IMR-90 (cell line): Measurements from ENCODE around the gene MGRN1. TPM values are rescaled to one million over a fixed set of nuclear protein-coding genes. Genes with fewer than 3 reads are reported as not detected.

Experiments
- ATAC-seq: fragments of 200-7000 bp; cut with Tn5 transposase; 2 replicates; pipeline ENCODE4 v1.9.1; 2020; ENCODE audit warnings: low read depth, mild to moderate bottlenecking, moderate library complexity
- BruUV-seq: library from RNA; stranded (reverse); fragments of 400-500 nt; replicated peaks from 2 replicates; lab custom pipeline; 2021; lab: Mats Ljungman, UMichigan
- CTCF ChIA-PET: fragments of 300-600 bp; formaldehyde crosslinking; extraction: SDS; loops from one replicate; lab custom pipeline; 2021; ENCODE audit warnings: antibody characterized with exemption; lab: Yijun Ruan, JAX
- POLR2A ChIA-PET: fragments of 300-600 bp; sonication (Branson Sonifier 250); formaldehyde crosslinking; loops from one replicate; lab custom pipeline; 2022; ENCODE audit warnings: antibody characterized with exemption; ENCODE audit not compliant: unreplicated experiment; lab: Charles Lee
- DNase-seq: peaks from one replicate; pipeline ENCODE4 v3.0.0; 2013
- H2AFZ ChIP-seq: replicated peaks from 2 replicates; pipeline ENCODE3; 2013; ENCODE audit warnings: low read length, mild to moderate bottlenecking; ENCODE audit not compliant: poor library complexity
- H2AK5ac ChIP-seq: 2 replicates; pipeline ENCODE4 v1.6.1; 2013; ENCODE audit warnings: low read depth, low read length, inconsistent platforms
- H2AK9ac ChIP-seq: replicated peaks from 2 replicates; pipeline ENCODE3; 2013; ENCODE audit warnings: mild to moderate bottlenecking, low read depth, low read length, moderate library complexity; ENCODE audit not compliant: poor library complexity
- H2BK120ac ChIP-seq: 2 replicates; pipeline ENCODE4 v1.6.1; 2013; ENCODE audit warnings: low read depth, low read length, inconsistent platforms
- H2BK15ac ChIP-seq: 3 replicates; pipeline ENCODE4 v1.6.1; 2013; ENCODE audit warnings: low read depth, low read length, inconsistent platforms
- H2BK20ac ChIP-seq: 2 replicates; pipeline ENCODE4 v1.6.1; 2013; ENCODE audit warnings: low read depth, mild to moderate bottlenecking, inconsistent platforms, low read length, moderate library complexity
- H2BK5ac ChIP-seq: 2 replicates; pipeline ENCODE4 v1.6.1; 2013; ENCODE audit warnings: mild to moderate bottlenecking, low read depth, low read length, inconsistent platforms; ENCODE audit not compliant: poor library complexity, severe bottlenecking
- H3K14ac ChIP-seq: replicated peaks from 2 replicates; pipeline ENCODE4 v1.6.1; 2013; ENCODE audit warnings: low read depth, low read length, inconsistent platforms
- H3K18ac ChIP-seq: 2 replicates; pipeline ENCODE4 v1.6.1; 2013; ENCODE audit warnings: low read depth, low read length, control low read depth
- H3K23ac ChIP-seq: 2 replicates; pipeline ENCODE4 v1.6.1; 2013; ENCODE audit warnings: low read depth, low read length, inconsistent platforms
- H3K27ac ChIP-seq: 2 replicates; pipeline ENCODE4 v1.5.1; 2013; ENCODE audit warnings: mild to moderate bottlenecking, control low read depth, low read length; ENCODE audit not compliant: insufficient read depth
- H3K27me3 ChIP-seq: 2 replicates; pipeline ENCODE4 v1.6.1; 2013; ENCODE audit warnings: low read length; ENCODE audit not compliant: control insufficient read depth, insufficient read depth
- H3K36me3 ChIP-seq: 2 replicates; pipeline ENCODE4 v1.6.1; 2013; ENCODE audit warnings: low read length, mixed read lengths; ENCODE audit not compliant: control insufficient read depth, insufficient read depth
- H3K4ac ChIP-seq: 2 replicates; pipeline ENCODE4 v1.6.1; 2013; ENCODE audit warnings: low read depth, low read length, inconsistent platforms
- H3K4me1 ChIP-seq: 2 replicates; pipeline ENCODE4 v1.6.1; 2013; ENCODE audit warnings: low read length, mixed read lengths; ENCODE audit not compliant: control insufficient read depth, insufficient read depth
- H3K4me2 ChIP-seq: 2 replicates; pipeline ENCODE4 v1.6.1; 2013; ENCODE audit warnings: low read depth, mild to moderate bottlenecking, control low read depth, low read length, moderate library complexity
- H3K4me3 ChIP-seq: 2 replicates; pipeline ENCODE4 v1.5.1; 2013; ENCODE audit warnings: low read depth, mild to moderate bottlenecking, control low read depth, low read length, moderate library complexity; ENCODE audit not compliant: insufficient read depth
- H3K56ac ChIP-seq: 2 replicates; pipeline ENCODE4 v1.6.1; 2013; ENCODE audit warnings: low read length, inconsistent platforms; ENCODE audit not compliant: insufficient read depth; ENCODE audit errors: extremely low read depth
- H3K79me1 ChIP-seq, 2 experiments: 2 replicates each; pipeline ENCODE4 v1.6.1; 2013; ENCODE audit warnings: low read length in 2 of 2, inconsistent platforms in 1 of 2, low read depth in 1 of 2
- H3K9ac ChIP-seq: 2 replicates; pipeline ENCODE4 v1.6.1; 2013; ENCODE audit warnings: low read depth, low read length, control low read depth
- H3K9me1 ChIP-seq: 2 replicates; pipeline ENCODE4 v1.6.1; 2013; ENCODE audit warnings: low read length, inconsistent platforms; ENCODE audit not compliant: insufficient read depth
- H3K9me3 ChIP-seq: 2 replicates; pipeline ENCODE4 v1.6.1; 2013; ENCODE audit warnings: low read length; ENCODE audit not compliant: control insufficient read depth, insufficient read depth
- H4K20me1 ChIP-seq: 2 replicates; pipeline ENCODE4 v1.6.1; 2013; ENCODE audit warnings: low read length, inconsistent platforms; ENCODE audit not compliant: insufficient read depth
- H4K5ac ChIP-seq: 2 replicates; pipeline ENCODE4 v1.6.1; 2013; ENCODE audit warnings: mild to moderate bottlenecking, low read depth, low read length, control low read depth
- H4K8ac ChIP-seq, 2 experiments: 2 replicates each; pipeline ENCODE4 v1.6.1; 2013; ENCODE audit warnings: low read depth in 2 of 2, low read length in 2 of 2, control low read depth in 1 of 2, inconsistent platforms in 1 of 2
- H4K91ac ChIP-seq: 2 replicates; pipeline ENCODE4 v1.6.1; 2013; ENCODE audit warnings: low read depth, low read length, inconsistent platforms; ENCODE audit not compliant: insufficient read depth
- BHLHE40 ChIP-seq: fragments of 150-350 bp; IDR thresholded peaks from 2 replicates; pipeline ENCODE4 v1.6.1; 2016; ENCODE audit warnings: mild to moderate bottlenecking, low read depth, low read length
- CEBPB ChIP-seq: IDR thresholded peaks from 2 replicates; pipeline ENCODE4 v1.6.1; 2012; ENCODE audit warnings: low read depth, low read length, improper control_type of control experiment
- CTCF ChIP-seq: conservative IDR thresholded peaks from 2 replicates; pipeline ENCODE4 v1.5.1; 2012; ENCODE audit warnings: mild to moderate bottlenecking, low read depth, low read length, improper control_type of control experiment
- ELK1 ChIP-seq: fragments of 150-350 bp; IDR thresholded peaks from 2 replicates; pipeline ENCODE4 v1.6.1; 2016; ENCODE audit warnings: low read depth, mild to moderate bottlenecking, low read length, moderate library complexity, borderline replicate concordance
- MAFK ChIP-seq: IDR thresholded peaks from 2 replicates; pipeline ENCODE4 v1.6.1; 2012; ENCODE audit warnings: low read depth, low read length, improper control_type of control experiment
- MAZ ChIP-seq: IDR thresholded peaks from 2 replicates; pipeline ENCODE4 v1.6.1; 2012; ENCODE audit warnings: low read depth, mild to moderate bottlenecking, low read length, improper control_type of control experiment, moderate library complexity, borderline replicate concordance
- MXI1 ChIP-seq: IDR thresholded peaks from 2 replicates; pipeline ENCODE4 v1.6.1; 2012; ENCODE audit warnings: low read depth, mild to moderate bottlenecking, low read length, moderate library complexity, borderline replicate concordance
- NFE2L2 ChIP-seq: fragments of 150-350 bp; IDR thresholded peaks from 2 replicates; pipeline ENCODE4 v1.6.1; 2016; ENCODE audit warnings: low read depth, mild to moderate bottlenecking, low read length
- POLR2A ChIP-seq: IDR thresholded peaks from 2 replicates; pipeline ENCODE4 v1.6.1; 2012; ENCODE audit warnings: mild to moderate bottlenecking, low read depth, low read length
- RCOR1 ChIP-seq: IDR thresholded peaks from 2 replicates; pipeline ENCODE4 v1.6.1; 2012; ENCODE audit warnings: mild to moderate bottlenecking, low read length, improper control_type of control experiment; ENCODE audit not compliant: insufficient replicate concordance
- SMC3 ChIP-seq: fragments of 150-350 bp; IDR thresholded peaks from 2 replicates; pipeline ENCODE4 v1.6.1; 2016; ENCODE audit warnings: low read depth, mild to moderate bottlenecking, antibody characterized with exemption, low read length, moderate library complexity
- USF2 ChIP-seq: fragments of 150-350 bp; IDR thresholded peaks from 2 replicates; pipeline ENCODE4 v1.6.1; 2017; ENCODE audit warnings: mild to moderate bottlenecking, antibody characterized with exemption, low read length, low read depth
- WGBS, 2 experiments: methylation state at CpG; one replicate each; pipeline versions ENCODE4 v1.1.5 to v1.1.7; 2013; ENCODE audit warnings: missing lambda C conversion rate in 2 of 2; ENCODE audit not compliant: insufficient read length in 1 of 2; ENCODE audit errors: extremely low coverage in 2 of 2; 5-methylcytosine and 5-hydroxymethylcytosine counted together
- dilution Hi-C: fragments of 300-500 bp; cut with HindIII; formaldehyde crosslinking; loops from one replicate; pipeline ENCODE4 v1.14.3; 2018; ENCODE audit warnings: low sequenced_read_pairs; ENCODE audit not compliant: unreplicated experiment
- in situ Hi-C: fragments of 300-500 bp; cut with MboI; formaldehyde crosslinking; loops from 3 replicates; pipeline ENCODE4 v1.14.3; 2019; ENCODE audit warnings: low sequenced_read_pairs, inconsistent platforms, mixed read lengths
- intact Hi-C: fragments of 100-400 bp; cut with micrococcal nuclease; formaldehyde crosslinking; loops from 2 replicates; pipeline ENCODE4 v1.10.0; 2022
- polyA plus RNA-seq, 3 experiments: library from polyadenylated mRNA; depleted of rRNA; stranded (reverse); fragments of >200 nt; gene quantifications; 2 replicates each; pipeline ENCODE4 v1.2.3, GENCODE V29; 2012; ENCODE audit warnings: low replicate concordance in 1 of 3
- total RNA-seq: library from RNA; depleted of rRNA; stranded (reverse); fragments of >200 nt; gene quantifications from 2 replicates; pipeline ENCODE4 v1.2.3, GENCODE V29; 2012

The MGRN1 gene
- total and polyA plus RNA-seq, 2 of the 4 experiments (the other 2 are of a cell fraction): 11.7 to 32.7 TPM

- no peak overlapping the region for H2AK9ac ChIP-seq
- POLR2A ChIA-PET: no interaction called here
- no peak overlapping the region for H3K4me2 ChIP-seq
- TSS peak; percentile 78 for BruUV-seq
- intact Hi-C loops (no loop called here), dilution Hi-C loops (no loop called here), in situ Hi-C loops (no loop called here)
- DNase-seq (no peak), ATAC-seq (no peak)
- no peak overlapping the region for H2BK5ac ChIP-seq
- H2AK5ac ChIP-seq: no peak overlapping the region
- no peak overlapping the region for H4K91ac ChIP-seq
- H3K14ac ChIP-seq: no peak overlapping the region
- CTCF ChIA-PET: no interaction called here
- H4K20me1 ChIP-seq: peaks cover 9% of the 10 kb centered on the region
- no peak overlapping the region for H3K9ac ChIP-seq
- H4K5ac ChIP-seq: no peak overlapping the region
- H3K23ac ChIP-seq: no peak overlapping the region
- H3K9me3 ChIP-seq: no peaks in the 10 kb centered on the region
- H2BK120ac ChIP-seq: no peak overlapping the region
- peak overlapping the region; percentile 14 for H2AFZ ChIP-seq
- TF ChIP-seq BHLHE40 (no peak), RCOR1 (no peak), MAFK (no peak), CEBPB (no peak), MAZ (no peak), CTCF (no peak), ELK1 (no peak), MXI1 (no peak), NFE2L2 (no peak), POLR2A (no peak), USF2 (no peak), SMC3 (no peak)
- H3K79me1 ChIP-seq: peaks cover 0 to 15% of the 10 kb centered on the region in 2 experiments; a peak in 3 of 4 replicates
- H3K56ac ChIP-seq: no peak overlapping the region
- no peak overlapping the region for H2BK15ac ChIP-seq
- no peak overlapping the region for H3K27ac ChIP-seq
- H4K8ac ChIP-seq: no peak overlapping the region
- H3K36me3 ChIP-seq: peaks cover 30% of the 10 kb centered on the region
- H3K4me1 ChIP-seq: peaks cover 5% of the 10 kb centered on the region
- H3K4ac ChIP-seq: no peak overlapping the region
- 87% methylated on average over 16 of the region's 31 CpGs; no CpG with 5 or more reads in 1 of the 2 experiments for WGBS, 2 experiments
- no peak overlapping the region for H3K18ac ChIP-seq
- no peak overlapping the region for H2BK20ac ChIP-seq
- no peaks in the 10 kb centered on the region for H3K27me3 ChIP-seq
- no peak overlapping the region for H3K4me3 ChIP-seq
- H3K9me1 ChIP-seq: peaks cover 5% of the 10 kb centered on the region; the same call in 1 of the 2 replicates
These were observed 65.5 kb downstream of the MGRN1 start for GRCh38 chr16:4689864-4690704.
